Mesendoderm (in vitro differentiated cells): ENCODE measurements around the gene GANC.

Experiments used
- DNase-seq: peaks from one replicate; pipeline ENCODE4 v3.0.0; 2013
- H2AK5ac ChIP-seq: 2 replicates; pipeline ENCODE4 v1.6.1; 2013; ENCODE audit warnings: low read length, inconsistent platforms
- H2BK120ac ChIP-seq: 2 replicates; pipeline ENCODE4 v1.6.1; 2013; ENCODE audit warnings: low read depth, mild to moderate bottlenecking, low read length, moderate library complexity, mixed read lengths
- H2BK15ac ChIP-seq: replicated peaks from 2 replicates; pipeline ENCODE4 v1.6.1; 2013; ENCODE audit warnings: low read depth, mild to moderate bottlenecking, moderate library complexity
- H2BK5ac ChIP-seq: 2 replicates; pipeline ENCODE4 v1.6.1; 2013; ENCODE audit warnings: low read length, inconsistent platforms
- H3K18ac ChIP-seq: 2 replicates; pipeline ENCODE4 v1.6.1; 2013; ENCODE audit warnings: mild to moderate bottlenecking, low read length, mixed read lengths
- H3K23ac ChIP-seq: one replicate; pipeline ENCODE4 v1.6.1; 2013; ENCODE audit warnings: low read length
- H3K27ac ChIP-seq: 2 replicates; pipeline ENCODE4 v1.5.1; 2013; ENCODE audit warnings: low read depth, mild to moderate bottlenecking, inconsistent platforms, low read length, moderate library complexity
- H3K27me3 ChIP-seq: 2 replicates; pipeline ENCODE4 v1.6.1; 2013; ENCODE audit warnings: low read length, control low read depth, mild to moderate bottlenecking, inconsistent platforms; ENCODE audit not compliant: insufficient read depth, poor library complexity
- H3K36me3 ChIP-seq: 2 replicates; pipeline ENCODE4 v1.6.1; 2013; ENCODE audit warnings: low read length, inconsistent platforms; ENCODE audit not compliant: control insufficient read depth, insufficient read depth
- H3K4ac ChIP-seq: one replicate; pipeline ENCODE4 v1.6.1; 2013; ENCODE audit warnings: low read depth, mild to moderate bottlenecking, low read length, moderate library complexity
- H3K4me1 ChIP-seq: 2 replicates; pipeline ENCODE4 v1.6.1; 2013; ENCODE audit warnings: low read depth, low read length, inconsistent platforms; ENCODE audit not compliant: control insufficient read depth
- H3K4me2 ChIP-seq: 2 replicates; pipeline ENCODE4 v1.6.1; 2013; ENCODE audit warnings: low read length
- H3K4me3 ChIP-seq: 2 replicates; pipeline ENCODE4 v1.5.1; 2013; ENCODE audit warnings: mild to moderate bottlenecking, low read length
- H3K56ac ChIP-seq: one replicate; pipeline ENCODE4 v1.6.1; 2013; ENCODE audit warnings: low read length
- H3K79me1 ChIP-seq: 2 replicates; pipeline ENCODE4 v1.6.1; 2013; ENCODE audit warnings: low read length, inconsistent platforms
- H3K79me2 ChIP-seq: 2 replicates; pipeline ENCODE4 v1.6.1; 2013; ENCODE audit warnings: mild to moderate bottlenecking, low read length; ENCODE audit not compliant: control insufficient read depth, insufficient read depth
- H3K9ac ChIP-seq: 2 replicates; pipeline ENCODE4 v1.6.1; 2013; ENCODE audit warnings: low read length, inconsistent platforms
- H4K5ac ChIP-seq: one replicate; pipeline ENCODE4 v1.6.1; 2013; ENCODE audit warnings: low read length
- H4K8ac ChIP-seq: one replicate; pipeline ENCODE4 v1.6.1; 2013; ENCODE audit warnings: low read depth, mild to moderate bottlenecking, control low read depth, low read length, moderate library complexity
- WGBS: extraction: QIAGEN DNeasy Blood & Tissue Kit; methylation state at CpG from one replicate; pipeline ENCODE4 v1.1.7; 2013; ENCODE audit warnings: low lambda C conversion rate, missing lambda C conversion rate; ENCODE audit not compliant: insufficient coverage; ENCODE audit errors: extremely low coverage; 5-methylcytosine and 5-hydroxymethylcytosine counted together

Gene GANC

GRCh38 chr15:42385206-42385979 lies 112.4 kb downstream of the GANC start:
- peak overlapping the region; percentile 10 for H3K9ac ChIP-seq
- H3K79me1 ChIP-seq: no peaks in the 10 kb centered on the region
- H3K4me3 ChIP-seq: no peak overlapping the region
- no CpG with 5 or more reads among the region's 5 CpGs for WGBS
- no peak overlapping the region for H3K4ac ChIP-seq
- H3K79me2 ChIP-seq: no peaks in the 10 kb centered on the region
- no peak overlapping the region for H4K8ac ChIP-seq
- no peaks in the 10 kb centered on the region for H3K27me3 ChIP-seq
- no peak overlapping the region for H2BK120ac ChIP-seq
- no peaks in the 10 kb centered on the region for H3K36me3 ChIP-seq
- H4K5ac ChIP-seq: no peak overlapping the region
- H3K56ac ChIP-seq: peak overlapping the region; percentile 68
- DNase-seq: peak; percentile 84
- no peak overlapping the region for H3K23ac ChIP-seq
- no peak overlapping the region for H3K4me2 ChIP-seq
- no peak overlapping the region for H2AK5ac ChIP-seq
- H3K18ac ChIP-seq: peak overlapping the region; percentile 31
- H2BK15ac ChIP-seq: no peak overlapping the region
- H2BK5ac ChIP-seq: peak overlapping the region; percentile 36
- H3K27ac ChIP-seq: no peak overlapping the region
- H3K4me1 ChIP-seq: peaks cover 10% of the 10 kb centered on the region

- Histone ChIP-seq H2BK5ac (peak overlapping the region; percentile 36), H2BK120ac (no peak overlapping the region), H3K9ac (peak overlapping the region; percentile 10), H3K4me1 (peaks cover 10% of the 10 kb centered on the region), H4K8ac (no peak overlapping the region), H3K27ac (no peak overlapping the region), H3K79me1 (no peaks in the 10 kb centered on the region), H3K18ac (no peak overlapping the region), H3K23ac (no peak overlapping the region), H3K4me2 (no peak overlapping the region), H3K36me3 (no peaks in the 10 kb centered on the region), H3K4ac (no peak overlapping the region), H4K5ac (no peak overlapping the region), H3K27me3 (no peaks in the 10 kb centered on the region), H3K4me3 (no peak overlapping the region), H2BK15ac (no peak overlapping the region), H2AK5ac (no peak overlapping the region), H3K56ac (peak overlapping the region; percentile 68), H3K79me2 (no peaks in the 10 kb centered on the region)
- peak; percentile 37 for DNase-seq
- WGBS: no CpG with 5 or more reads among the region's 12 CpGs
These were observed 113.1 kb downstream of the GANC start for GRCh38 chr15:42385980-42386700.

- no peak overlapping the region for H2AK5ac ChIP-seq
- H2BK5ac ChIP-seq: no peak overlapping the region
- no peak overlapping the region for H4K5ac ChIP-seq
- no peak overlapping the region for H3K56ac ChIP-seq
- no peak overlapping the region for H3K4me3 ChIP-seq
- H3K23ac ChIP-seq: no peak overlapping the region
- H3K27ac ChIP-seq: no peak overlapping the region
- H3K9ac ChIP-seq: no peak overlapping the region
- H3K79me2 ChIP-seq: no peaks in the 10 kb centered on the region
- no peaks in the 10 kb centered on the region for H3K79me1 ChIP-seq
- DNase-seq: no peak
- no CpG with 5 or more reads among the region's 8 CpGs for WGBS
- no peak overlapping the region for H2BK120ac ChIP-seq
- H3K4ac ChIP-seq: no peak overlapping the region
- peaks cover 10% of the 10 kb centered on the region for H3K4me1 ChIP-seq
- no peak overlapping the region for H3K4me2 ChIP-seq
- H2BK15ac ChIP-seq: no peak overlapping the region
- no peaks in the 10 kb centered on the region for H3K36me3 ChIP-seq
- H3K27me3 ChIP-seq: no peaks in the 10 kb centered on the region
- H3K18ac ChIP-seq: no peak overlapping the region
- H4K8ac ChIP-seq: no peak overlapping the region
These were observed 114.6 kb downstream of the GANC start for GRCh38 chr15:42387603-42388002.

- H2BK5ac ChIP-seq: no peak overlapping the region
- no peak overlapping the region for H3K4ac ChIP-seq
- no peak overlapping the region for H3K4me2 ChIP-seq
- H3K4me1 ChIP-seq: peaks cover 2% of the 10 kb centered on the region
- H2AK5ac ChIP-seq: no peak overlapping the region
- H3K79me2 ChIP-seq: no peaks in the 10 kb centered on the region
- H3K27ac ChIP-seq: no peak overlapping the region
- H3K36me3 ChIP-seq: no peaks in the 10 kb centered on the region
- DNase-seq: no peak
- no peak overlapping the region for H2BK120ac ChIP-seq
- H4K5ac ChIP-seq: no peak overlapping the region
- H3K4me3 ChIP-seq: no peak overlapping the region
- H4K8ac ChIP-seq: no peak overlapping the region
- no peaks in the 10 kb centered on the region for H3K79me1 ChIP-seq
- no CpG with 5 or more reads among the region's 11 CpGs for WGBS
- H3K18ac ChIP-seq: no peak overlapping the region
- H2BK15ac ChIP-seq: no peak overlapping the region
- H3K23ac ChIP-seq: no peak overlapping the region
- no peaks in the 10 kb centered on the region for H3K27me3 ChIP-seq
- no peak overlapping the region for H3K9ac ChIP-seq
- no peak overlapping the region for H3K56ac ChIP-seq
These were observed 119.5 kb downstream of the GANC start for GRCh38 chr15:42392309-42393024.

- no CpG with 5 or more reads among the region's 13 CpGs for WGBS
- H3K23ac ChIP-seq: no peak overlapping the region
- no peak overlapping the region for H3K4me2 ChIP-seq
- H3K4ac ChIP-seq: no peak overlapping the region
- H2BK5ac ChIP-seq: no peak overlapping the region
- no peaks in the 10 kb centered on the region for H3K27me3 ChIP-seq
- H3K18ac ChIP-seq: no peak overlapping the region
- H3K4me3 ChIP-seq: no peak overlapping the region
- DNase-seq: no peak
- H2AK5ac ChIP-seq: no peak overlapping the region
- no peak overlapping the region for H2BK120ac ChIP-seq
- H3K36me3 ChIP-seq: no peaks in the 10 kb centered on the region
- no peak overlapping the region for H3K56ac ChIP-seq
- H4K8ac ChIP-seq: no peak overlapping the region
- H3K79me2 ChIP-seq: no peaks in the 10 kb centered on the region
- H2BK15ac ChIP-seq: no peak overlapping the region
- no peak overlapping the region for H3K9ac ChIP-seq
- no peak overlapping the region for H3K27ac ChIP-seq
- H4K5ac ChIP-seq: no peak overlapping the region
- H3K4me1 ChIP-seq: no peaks in the 10 kb centered on the region
- no peaks in the 10 kb centered on the region for H3K79me1 ChIP-seq
These were observed 121.1 kb downstream of the GANC start for GRCh38 chr15:42394106-42394505.
